Astrocyte (in vitro differentiated cells and primary cell): ENCODE results near the gene GALM. TPM values are rescaled to one million over a fixed set of nuclear protein-coding genes. Genes with fewer than 3 reads are reported as not detected.
"Not testable (repeated sequence)": the region's sequence is repeated elsewhere in the genome, so short reads cannot be mapped to it uniquely, and the experiment has no call there.

Experiments used
- DNase-seq: peaks from one replicate; pipeline ENCODE4 v3.0.0-alpha.2; 2010; ENCODE audit warnings: low read depth
- FAIRE-seq: peaks from 2 replicates; lab custom pipeline; 2011; peaks lifted over from hg19 to GRCh38; lab: Jason Lieb, UNC
- H2AFZ ChIP-seq: 2 replicates; pipeline ENCODE4 v1.6.0; 2012; ENCODE audit warnings: low read depth, low read length, inconsistent platforms
- H3K27ac ChIP-seq: 2 replicates; pipeline ENCODE4 v1.5.1; 2011; ENCODE audit warnings: low read depth, low read length, inconsistent platforms
- H3K27me3 ChIP-seq: 2 replicates; pipeline ENCODE4 v1.6.0; 2011; ENCODE audit warnings: low read length, inconsistent platforms; ENCODE audit not compliant: insufficient read depth
- H3K36me3 ChIP-seq: 2 replicates; pipeline ENCODE4 v1.5.1; 2011; ENCODE audit warnings: low read length, inconsistent platforms; ENCODE audit not compliant: insufficient read depth
- H3K4me1 ChIP-seq: 2 replicates; pipeline ENCODE4 v1.5.1; 2011; ENCODE audit warnings: low read length, inconsistent platforms; ENCODE audit not compliant: insufficient read depth
- H3K4me2 ChIP-seq: 2 replicates; pipeline ENCODE4 v1.6.0; 2012; ENCODE audit warnings: low read length, inconsistent platforms
- H3K4me3 ChIP-seq: 2 replicates; pipeline ENCODE4 v1.5.1; 2011; ENCODE audit warnings: low read depth, mild to moderate bottlenecking, low read length, inconsistent platforms; ENCODE audit not compliant: insufficient read depth
- H3K79me2 ChIP-seq: 2 replicates; pipeline ENCODE4 v1.6.0; 2012; ENCODE audit warnings: mild to moderate bottlenecking, low read length, inconsistent platforms; ENCODE audit not compliant: insufficient read depth
- H3K9ac ChIP-seq: 2 replicates; pipeline ENCODE4 v1.6.0; 2012; ENCODE audit warnings: mild to moderate bottlenecking, low read length, inconsistent platforms
- H3K9me3 ChIP-seq: 2 replicates; pipeline ENCODE4 v1.5.1; 2012; ENCODE audit warnings: low read depth, mild to moderate bottlenecking, low read length, inconsistent platforms; ENCODE audit not compliant: insufficient read depth
- H4K20me1 ChIP-seq: 2 replicates; pipeline ENCODE4 v1.6.0; 2012; ENCODE audit warnings: low read length, inconsistent platforms; ENCODE audit not compliant: insufficient read depth
- H3K27ac Mint-ChIP-seq: one replicate; pipeline ENCODE4 v1.8.0; 2021; ENCODE audit warnings: mild to moderate bottlenecking, mixed read lengths; ENCODE audit not compliant: unreplicated experiment
- H3K27me3 Mint-ChIP-seq: one replicate; pipeline ENCODE4 v1.8.0; 2021; ENCODE audit warnings: low read depth, mixed read lengths; ENCODE audit not compliant: unreplicated experiment
- H3K36me3 Mint-ChIP-seq: one replicate; pipeline ENCODE4 v1.8.0; 2021; ENCODE audit warnings: low read depth, mixed read lengths; ENCODE audit not compliant: unreplicated experiment
- H3K4me1 Mint-ChIP-seq: one replicate; pipeline ENCODE4 v1.8.0; 2021; ENCODE audit warnings: low read depth, mixed read lengths; ENCODE audit not compliant: unreplicated experiment
- H3K4me3 Mint-ChIP-seq: one replicate; pipeline ENCODE4 v1.8.0; 2021; ENCODE audit warnings: mild to moderate bottlenecking, moderate library complexity, mixed read lengths; ENCODE audit not compliant: unreplicated experiment
- H3K9me3 Mint-ChIP-seq: one replicate; pipeline ENCODE4 v1.8.0; 2021; ENCODE audit warnings: mild to moderate bottlenecking, mixed read lengths; ENCODE audit not compliant: unreplicated experiment
- CTCF ChIP-seq: IDR thresholded peaks from 2 replicates; pipeline ENCODE4 v1.5.1; 2011; ENCODE audit warnings: low read depth, mild to moderate bottlenecking, inconsistent platforms, low read length, moderate library complexity; ENCODE audit not compliant: insufficient read depth
- EZH2 ChIP-seq: IDR thresholded peaks from 2 replicates; pipeline ENCODE4 v1.6.1; 2012; ENCODE audit warnings: mild to moderate bottlenecking, low read length, inconsistent platforms; ENCODE audit not compliant: insufficient read depth
- total RNA-seq: library from RNA; stranded (reverse); gene quantifications from 2 replicates; pipeline ENCODE4 v1.2.1, GENCODE V29; 2021

GALM gene
- total RNA-seq, 1 donor from 2014 or later: 9.8 TPM

GRCh38 chr2:38676681-38677080 lies 10.8 kb downstream of the GALM start:
- Histone ChIP-seq H3K9me3 (no peaks in the 10 kb centered on the region), H3K27me3 (no peaks in the 10 kb centered on the region), H3K27ac (no peak overlapping the region), H2AFZ (no peak overlapping the region), H3K4me2 (no peak overlapping the region), H3K36me3 (no peaks in the 10 kb centered on the region), H4K20me1 (no peaks in the 10 kb centered on the region), H3K9ac (no peak overlapping the region), H3K4me1 (no peaks in the 10 kb centered on the region), H3K79me2 (no peaks in the 10 kb centered on the region), H3K4me3 (no peak overlapping the region)
- Mint-ChIP-seq H3K27ac (no peak overlapping the region), H3K36me3 (peaks cover 20% of the 10 kb centered on the region), H3K4me1 (no peaks in the 10 kb centered on the region), H3K4me3 (no peak overlapping the region), H3K9me3 (no peaks in the 10 kb centered on the region), H3K27me3 (no peaks in the 10 kb centered on the region)
- TF ChIP-seq CTCF: no peak
- no peak for TF ChIP-seq EZH2
- DNase-seq (no peak), FAIRE-seq (no peak)

GRCh38 chr2:38680868-38681267 lies 15.0 kb downstream of the GALM start:
- not testable (repeated sequence) for H3K27me3 ChIP-seq, H3K27ac ChIP-seq, H3K9me3 Mint-ChIP-seq, H4K20me1 ChIP-seq, H3K36me3 ChIP-seq, H2AFZ ChIP-seq, H3K9me3 ChIP-seq, H3K27me3 Mint-ChIP-seq, H3K4me1 ChIP-seq, H3K27ac Mint-ChIP-seq, H3K4me2 ChIP-seq, H3K4me3 ChIP-seq, H3K9ac ChIP-seq, H3K4me3 Mint-ChIP-seq, DNase-seq, H3K4me1 Mint-ChIP-seq, H3K79me2 ChIP-seq, FAIRE-seq
- H3K36me3 Mint-ChIP-seq: peaks cover 20% of the 10 kb centered on the region

GRCh38 chr2:38682008-38682575 lies 16.2 kb downstream of the GALM start:
- H3K27ac ChIP-seq: no peak overlapping the region
- no peaks in the 10 kb centered on the region for H3K27me3 Mint-ChIP-seq
- TF ChIP-seq EZH2: no peak
- no peak for TF ChIP-seq CTCF
- H3K4me3 ChIP-seq: no peak overlapping the region
- no peak overlapping the region for H3K4me3 Mint-ChIP-seq
- FAIRE-seq: no peak
- H3K4me2 ChIP-seq: no peak overlapping the region
- no peaks in the 10 kb centered on the region for H3K79me2 ChIP-seq
- peaks cover 16% of the 10 kb centered on the region for H3K36me3 Mint-ChIP-seq
- no peaks in the 10 kb centered on the region for H3K9me3 ChIP-seq
- no peak overlapping the region for H2AFZ ChIP-seq
- H3K4me1 ChIP-seq: peaks cover 4% of the 10 kb centered on the region
- DNase-seq: no peak
- no peak overlapping the region for H3K27ac Mint-ChIP-seq
- no peaks in the 10 kb centered on the region for H3K36me3 ChIP-seq
- H3K9me3 Mint-ChIP-seq: no peaks in the 10 kb centered on the region
- no peaks in the 10 kb centered on the region for H3K27me3 ChIP-seq
- no peaks in the 10 kb centered on the region for H3K4me1 Mint-ChIP-seq
- H4K20me1 ChIP-seq: no peaks in the 10 kb centered on the region
- H3K9ac ChIP-seq: no peak overlapping the region

GRCh38 chr2:38682620-38683019 lies 16.7 kb downstream of the GALM start:
- H3K27ac ChIP-seq, H4K20me1 ChIP-seq, H3K9me3 ChIP-seq, H2AFZ ChIP-seq, H3K9me3 Mint-ChIP-seq, FAIRE-seq, H3K36me3 ChIP-seq, H3K4me2 ChIP-seq, H3K4me1 Mint-ChIP-seq, H3K9ac ChIP-seq, H3K4me3 ChIP-seq, H3K27me3 Mint-ChIP-seq, DNase-seq, H3K4me1 ChIP-seq, H3K79me2 ChIP-seq, H3K4me3 Mint-ChIP-seq, H3K27ac Mint-ChIP-seq, H3K27me3 ChIP-seq: not testable (repeated sequence)
- H3K36me3 Mint-ChIP-seq: peaks cover 16% of the 10 kb centered on the region
